HFFc6 (cell line): ENCODE data around the gene EGFL7. TPM values are rescaled to one million over a fixed set of nuclear protein-coding genes. Genes with fewer than 3 reads are reported as not detected.

Experiments used
- DNase-seq: peaks from one replicate; pipeline ENCODE4 v3.0.0-alpha.2; 2018
- H3K27ac Mint-ChIP-seq: 2 replicates; pipeline ENCODE4 v1.8.0; 2020; ENCODE audit warnings: mild to moderate bottlenecking, mixed read lengths
- H3K27me3 Mint-ChIP-seq: 2 replicates; pipeline ENCODE4 v1.8.0; 2021; ENCODE audit warnings: mild to moderate bottlenecking, moderate library complexity, mixed read lengths; ENCODE audit not compliant: insufficient read depth
- H3K36me3 Mint-ChIP-seq: 2 replicates; pipeline ENCODE4 v1.8.0; 2021; ENCODE audit warnings: low read depth, mixed read lengths
- H3K4me1 Mint-ChIP-seq: 2 replicates; pipeline ENCODE4 v1.8.0; 2020; ENCODE audit warnings: low read depth, mixed read lengths
- H3K4me3 Mint-ChIP-seq: 2 replicates; pipeline ENCODE4 v1.8.0; 2020; ENCODE audit warnings: mild to moderate bottlenecking, moderate library complexity, mixed read lengths
- H3K9me3 Mint-ChIP-seq: 2 replicates; pipeline ENCODE4 v1.8.0; 2020; ENCODE audit warnings: mild to moderate bottlenecking, mixed read lengths
- total RNA-seq, 6 experiments: library from RNA; stranded (reverse); fragmentation: NEBNext Ultra II Directional; extraction: Animal tissue kit (Norgen Biotek cat#: 25700); gene quantifications; 2 replicates in 1 of 6; 3 replicates in 5 of 6; pipeline ENCODE4 v1.2.3, GENCODE V29; 2021
- TF ChIP-seq, protein P1 (sequence below): fragments of 200-600 bp; sonication (generic); IDR thresholded peaks from 2 replicates; pipeline ENCODE4 v1.5.0; 2021; ENCODE audit warnings: antibody characterized with exemption, mild to moderate bottlenecking

EGFL7 gene
- total RNA-seq, 6 experiments from 2014 or later: 3.5 to 6.3 (median 5.6) TPM

DNA sequence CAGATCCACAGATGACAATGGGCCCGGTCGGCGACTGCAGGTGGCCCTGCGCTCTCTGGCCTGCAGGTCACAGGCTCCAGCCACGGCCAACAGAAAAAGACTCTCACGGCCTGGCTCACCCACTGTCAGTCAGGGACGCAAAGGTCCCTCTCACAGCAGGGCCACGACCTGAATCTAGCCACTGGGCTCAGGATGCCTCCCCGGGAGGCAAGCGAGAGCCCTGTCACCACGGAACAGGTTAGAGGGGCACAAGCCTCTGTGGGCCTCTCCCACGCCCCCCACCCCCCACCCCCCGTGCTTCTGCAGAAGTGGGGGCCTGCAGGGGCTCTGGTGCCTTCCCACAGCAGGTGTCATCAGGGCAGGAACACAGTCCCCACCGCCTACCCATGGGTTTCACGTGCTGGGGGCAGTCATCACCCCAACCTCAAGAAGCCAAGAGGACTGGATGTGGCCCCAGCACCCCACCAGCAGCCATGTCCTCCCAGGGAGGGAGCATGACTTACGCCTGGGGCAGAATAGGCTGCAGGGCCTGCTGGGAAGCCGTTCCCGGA, 17.3 kb upstream of the EGFL7 start:
- DNase-seq: no peak
- Mint-ChIP-seq H3K27ac (no peak overlapping the region), H3K4me3 (no peak overlapping the region), H3K4me1 (peaks cover 4% of the 10 kb centered on the region; the same call in 1 of the 2 replicates), H3K27me3 (peaks cover 26% of the 10 kb centered on the region), H3K36me3 (no peaks in the 10 kb centered on the region), H3K9me3 (no peaks in the 10 kb centered on the region)
- TF ChIP-seq, protein P1, sequence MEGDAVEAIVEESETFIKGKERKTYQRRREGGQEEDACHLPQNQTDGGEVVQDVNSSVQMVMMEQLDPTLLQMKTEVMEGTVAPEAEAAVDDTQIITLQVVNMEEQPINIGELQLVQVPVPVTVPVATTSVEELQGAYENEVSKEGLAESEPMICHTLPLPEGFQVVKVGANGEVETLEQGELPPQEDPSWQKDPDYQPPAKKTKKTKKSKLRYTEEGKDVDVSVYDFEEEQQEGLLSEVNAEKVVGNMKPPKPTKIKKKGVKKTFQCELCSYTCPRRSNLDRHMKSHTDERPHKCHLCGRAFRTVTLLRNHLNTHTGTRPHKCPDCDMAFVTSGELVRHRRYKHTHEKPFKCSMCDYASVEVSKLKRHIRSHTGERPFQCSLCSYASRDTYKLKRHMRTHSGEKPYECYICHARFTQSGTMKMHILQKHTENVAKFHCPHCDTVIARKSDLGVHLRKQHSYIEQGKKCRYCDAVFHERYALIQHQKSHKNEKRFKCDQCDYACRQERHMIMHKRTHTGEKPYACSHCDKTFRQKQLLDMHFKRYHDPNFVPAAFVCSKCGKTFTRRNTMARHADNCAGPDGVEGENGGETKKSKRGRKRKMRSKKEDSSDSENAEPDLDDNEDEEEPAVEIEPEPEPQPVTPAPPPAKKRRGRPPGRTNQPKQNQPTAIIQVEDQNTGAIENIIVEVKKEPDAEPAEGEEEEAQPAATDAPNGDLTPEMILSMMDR: no peak

DNA sequence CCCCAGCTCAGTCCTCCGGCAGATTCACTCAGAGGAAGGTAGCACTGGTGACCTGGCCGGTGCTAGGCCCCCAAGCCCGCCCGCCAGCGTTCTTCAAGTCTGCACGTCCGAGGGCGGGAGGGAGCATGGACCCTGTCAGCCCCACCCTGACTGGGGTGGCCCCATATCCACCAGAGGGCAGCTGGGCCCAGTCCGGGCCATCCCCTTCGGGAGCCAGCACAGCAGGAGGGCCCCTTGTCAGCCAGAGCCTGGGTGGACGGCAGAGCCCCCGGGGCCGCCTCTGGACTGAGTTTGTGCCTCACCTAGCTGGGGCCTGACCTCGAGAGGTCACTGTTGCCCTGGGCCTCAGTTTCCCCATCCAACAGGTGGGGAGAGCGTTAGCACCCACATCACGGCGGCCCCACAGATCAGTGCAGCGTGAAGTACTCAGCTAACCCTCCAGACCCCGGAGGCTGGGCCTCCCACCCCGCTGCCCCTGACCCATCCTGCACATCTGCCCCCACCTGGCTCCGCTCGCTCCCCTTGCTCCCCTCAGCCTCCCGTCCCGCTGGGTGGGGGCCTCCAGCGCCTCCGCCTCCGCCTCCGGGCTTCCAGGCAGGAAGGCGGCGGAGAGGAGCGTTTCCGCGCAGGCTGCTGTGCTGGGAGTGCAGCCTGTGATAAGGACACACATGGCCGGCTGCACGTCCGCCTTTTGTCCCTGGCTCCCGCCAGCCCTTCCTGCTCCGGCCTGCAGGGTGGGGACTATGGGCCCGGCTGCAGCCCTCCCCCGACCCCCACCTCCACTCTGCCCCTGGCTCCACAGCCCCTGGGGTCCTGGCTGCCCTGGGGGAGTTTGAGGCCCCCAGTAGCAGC, 16.6 kb upstream of the EGFL7 start:
- Mint-ChIP-seq H3K27ac (no peak overlapping the region), H3K27me3 (peaks cover 20% of the 10 kb centered on the region), H3K4me1 (peaks cover 4% of the 10 kb centered on the region; the same call in 1 of the 2 replicates), H3K9me3 (no peaks in the 10 kb centered on the region), H3K36me3 (no peaks in the 10 kb centered on the region), H3K4me3 (no peak overlapping the region)
- TF ChIP-seq, protein P1: no peak
- DNase-seq: no peak

DNA sequence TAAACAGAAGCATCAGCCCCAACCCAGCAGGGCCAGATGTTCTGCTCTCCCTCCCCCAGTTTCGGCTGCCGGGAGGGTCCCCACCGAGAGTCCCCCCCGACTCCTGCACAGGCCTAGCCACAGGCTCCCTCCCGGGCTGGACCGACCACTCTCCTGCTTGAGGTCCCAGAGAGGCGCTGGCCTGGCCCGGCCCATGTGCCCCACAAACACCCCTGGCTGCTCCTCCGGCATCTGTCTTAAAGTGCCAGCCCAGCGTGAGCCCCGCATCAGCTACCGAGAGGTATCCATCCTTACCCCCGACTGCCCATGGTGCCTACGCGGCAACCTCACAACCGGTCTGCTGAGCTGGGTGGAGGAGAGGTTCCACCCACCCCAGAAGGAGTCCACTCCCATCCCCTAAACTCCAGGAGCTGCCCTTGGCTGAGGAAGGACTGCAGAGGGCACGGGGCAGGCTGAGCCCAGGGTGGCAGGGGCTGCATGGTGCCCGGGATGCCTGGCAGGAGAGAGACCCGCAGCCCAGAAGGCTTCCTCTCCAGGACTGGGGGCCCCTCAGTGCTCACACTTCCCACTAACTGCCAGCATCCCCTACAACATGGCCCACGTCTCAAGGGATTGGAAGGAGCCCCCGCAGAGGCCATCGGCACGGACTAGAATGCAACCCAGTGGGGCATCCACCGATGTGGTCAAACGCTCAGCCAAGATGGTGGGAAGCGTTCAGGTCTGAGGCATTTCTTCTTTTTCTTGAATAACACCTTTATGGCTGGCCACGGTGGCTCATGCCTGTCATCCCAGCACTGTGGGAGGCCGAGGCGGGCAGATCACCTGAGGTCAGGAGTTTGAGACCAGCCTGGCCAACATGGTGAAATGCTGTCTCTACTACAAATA, 15.6 kb upstream of the EGFL7 start:
- Mint-ChIP-seq H3K9me3 (no peaks in the 10 kb centered on the region), H3K27me3 (peaks cover 16% of the 10 kb centered on the region), H3K4me3 (no peak overlapping the region), H3K27ac (no peak overlapping the region), H3K36me3 (no peaks in the 10 kb centered on the region), H3K4me1 (peaks cover 4% of the 10 kb centered on the region; the same call in 1 of the 2 replicates)
- TF ChIP-seq, protein P1: no peak
- DNase-seq: no peak

DNA sequence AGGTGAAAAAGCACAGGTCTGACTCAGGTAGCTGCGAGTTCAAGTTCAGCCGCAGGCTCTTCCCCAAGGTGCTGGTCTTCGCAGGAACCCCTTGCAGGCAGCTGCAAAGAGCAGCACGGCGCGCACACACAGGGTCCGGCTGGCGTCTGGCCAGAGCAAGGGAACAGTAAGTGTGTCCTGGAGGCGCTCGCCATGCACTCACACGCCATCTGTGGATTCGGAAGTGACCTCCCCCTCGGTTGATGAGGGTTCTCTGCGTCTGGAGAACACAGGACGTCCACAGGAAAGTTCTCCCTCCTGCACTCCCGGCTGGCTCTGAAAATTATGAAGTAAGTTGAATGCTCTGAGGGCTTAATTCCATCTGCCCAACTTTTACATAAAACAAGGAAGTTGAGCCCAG, 14.0 kb upstream of the EGFL7 start:
- H3K27ac Mint-ChIP-seq: no peak overlapping the region
- H3K27me3 Mint-ChIP-seq: peaks cover 10% of the 10 kb centered on the region
- no peaks in the 10 kb centered on the region for H3K9me3 Mint-ChIP-seq
- no peak for DNase-seq
- H3K4me3 Mint-ChIP-seq: no peak overlapping the region
- H3K4me1 Mint-ChIP-seq: peaks cover 4% of the 10 kb centered on the region; the same call in 1 of the 2 replicates
- TF ChIP-seq, protein P1: no peak
- H3K36me3 Mint-ChIP-seq: no peaks in the 10 kb centered on the region

DNA sequence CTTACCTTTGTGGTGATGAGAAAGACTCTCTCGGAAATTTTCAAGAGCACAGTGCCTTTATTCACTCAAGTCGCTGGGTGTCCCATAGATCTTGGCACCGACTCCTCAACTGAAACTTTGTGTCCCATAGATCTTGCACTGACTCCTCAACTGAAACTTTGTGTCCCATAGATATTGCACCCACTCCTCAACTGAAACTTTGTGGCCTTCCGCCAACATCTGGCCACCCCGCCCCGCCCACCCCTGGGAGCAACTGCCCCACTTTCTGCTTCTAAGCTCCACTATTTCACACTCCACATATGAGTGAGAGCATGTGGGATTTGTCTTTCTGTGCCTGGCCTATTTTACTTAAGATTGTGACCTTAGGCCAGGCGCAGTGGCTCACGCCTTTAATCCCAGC, 12.7 kb upstream of the EGFL7 start:
- Mint-ChIP-seq H3K4me3 (no peak overlapping the region), H3K9me3 (no peaks in the 10 kb centered on the region), H3K4me1 (peaks cover 4% of the 10 kb centered on the region; the same call in 1 of the 2 replicates), H3K27ac (no peak overlapping the region), H3K27me3 (peaks cover 10% of the 10 kb centered on the region), H3K36me3 (no peaks in the 10 kb centered on the region)
- no peak for DNase-seq
- TF ChIP-seq, protein P1: no peak
